Neural crest cell (in vitro differentiated cells): Measurements from ENCODE around the gene SNCG. TPM values are rescaled to one million over a fixed set of nuclear protein-coding genes. Genes with fewer than 3 reads are reported as not detected.

Experiments used
- DNase-seq: peaks from one replicate; pipeline ENCODE4 v3.0.0; 2021; ENCODE audit warnings: low read depth, mixed read lengths, low spot score
- H3K27ac Mint-ChIP-seq: one replicate; pipeline ENCODE4 v1.8.0; 2021; ENCODE audit warnings: mild to moderate bottlenecking, mixed read lengths; ENCODE audit not compliant: unreplicated experiment
- H3K27me3 Mint-ChIP-seq: 2 replicates; pipeline ENCODE4 v1.8.0; 2021; ENCODE audit warnings: low read depth, mild to moderate bottlenecking, mixed read lengths
- H3K36me3 Mint-ChIP-seq: 2 replicates; pipeline ENCODE4 v1.8.0; 2021; ENCODE audit warnings: low read depth, mild to moderate bottlenecking, mixed read lengths
- H3K4me1 Mint-ChIP-seq: 2 replicates; pipeline ENCODE4 v1.8.0; 2021; ENCODE audit warnings: mixed read lengths
- H3K4me3 Mint-ChIP-seq: one replicate; pipeline ENCODE4 v1.8.0; 2021; ENCODE audit warnings: mild to moderate bottlenecking, mixed read lengths
- H3K9me3 Mint-ChIP-seq: 2 replicates; pipeline ENCODE4 v1.8.0; 2021; ENCODE audit warnings: mixed read lengths
- total RNA-seq: library from RNA; stranded (reverse); gene quantifications from 2 replicates; pipeline ENCODE4 v1.2.1, GENCODE V29; 2021
- TF ChIP-seq, protein P1 (sequence below): fragments of 200-600 bp; sonication (generic); conservative IDR thresholded peaks from 2 replicates; pipeline ENCODE4 v1.5.0; 2021; ENCODE audit warnings: antibody characterized with exemption, mild to moderate bottlenecking

SNCG gene
- total RNA-seq, 1 donor from 2014 or later: 8.2 TPM

DNA sequence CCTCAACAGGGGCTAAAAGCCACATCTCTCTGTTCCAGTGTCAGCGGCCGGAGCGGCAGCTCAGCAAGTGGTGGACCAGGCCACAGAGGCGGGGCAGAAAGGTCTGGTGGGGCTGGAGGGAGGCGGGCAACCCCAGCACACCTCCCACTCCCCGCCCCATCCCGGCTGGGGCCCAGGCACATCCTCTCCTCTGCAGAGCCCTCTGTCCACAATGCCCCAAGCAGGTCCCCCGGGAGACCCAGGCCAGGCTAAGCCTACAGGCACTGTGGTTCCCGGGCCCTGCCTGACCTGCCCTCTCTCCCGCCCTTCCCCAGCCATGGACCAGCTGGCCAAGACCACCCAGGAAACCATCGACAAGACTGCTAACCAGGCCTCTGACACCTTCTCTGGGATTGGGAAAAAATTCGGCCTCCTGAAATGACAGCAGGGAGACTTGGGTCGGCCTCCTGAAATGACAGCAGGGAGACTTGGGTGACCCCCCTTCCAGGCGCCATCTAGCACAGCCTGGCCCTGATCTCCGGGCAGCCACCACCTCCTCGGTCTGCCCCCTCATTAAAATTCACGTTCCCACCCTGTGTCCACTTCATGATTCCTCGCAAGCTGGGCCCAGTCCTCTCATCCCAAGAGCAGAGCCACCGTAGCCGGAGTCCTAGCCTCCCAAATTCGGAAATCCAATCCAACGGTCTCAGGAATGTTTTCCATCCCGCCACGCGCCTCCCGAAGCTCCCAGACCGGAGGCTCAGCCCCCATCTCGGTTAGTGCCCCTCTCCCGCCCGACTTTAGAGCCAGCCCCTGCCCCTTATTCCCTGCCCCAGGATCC is 12.0 kb downstream of the SNCG start:
- peaks cover 20% of the 10 kb centered on the region for H3K27me3 Mint-ChIP-seq
- TF ChIP-seq, protein P1, sequence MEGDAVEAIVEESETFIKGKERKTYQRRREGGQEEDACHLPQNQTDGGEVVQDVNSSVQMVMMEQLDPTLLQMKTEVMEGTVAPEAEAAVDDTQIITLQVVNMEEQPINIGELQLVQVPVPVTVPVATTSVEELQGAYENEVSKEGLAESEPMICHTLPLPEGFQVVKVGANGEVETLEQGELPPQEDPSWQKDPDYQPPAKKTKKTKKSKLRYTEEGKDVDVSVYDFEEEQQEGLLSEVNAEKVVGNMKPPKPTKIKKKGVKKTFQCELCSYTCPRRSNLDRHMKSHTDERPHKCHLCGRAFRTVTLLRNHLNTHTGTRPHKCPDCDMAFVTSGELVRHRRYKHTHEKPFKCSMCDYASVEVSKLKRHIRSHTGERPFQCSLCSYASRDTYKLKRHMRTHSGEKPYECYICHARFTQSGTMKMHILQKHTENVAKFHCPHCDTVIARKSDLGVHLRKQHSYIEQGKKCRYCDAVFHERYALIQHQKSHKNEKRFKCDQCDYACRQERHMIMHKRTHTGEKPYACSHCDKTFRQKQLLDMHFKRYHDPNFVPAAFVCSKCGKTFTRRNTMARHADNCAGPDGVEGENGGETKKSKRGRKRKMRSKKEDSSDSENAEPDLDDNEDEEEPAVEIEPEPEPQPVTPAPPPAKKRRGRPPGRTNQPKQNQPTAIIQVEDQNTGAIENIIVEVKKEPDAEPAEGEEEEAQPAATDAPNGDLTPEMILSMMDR: no peak
- H3K4me1 Mint-ChIP-seq: peaks cover 31% of the 10 kb centered on the region
- H3K9me3 Mint-ChIP-seq: no peaks in the 10 kb centered on the region
- peak overlapping the region; percentile 86 for H3K27ac Mint-ChIP-seq
- H3K4me3 Mint-ChIP-seq: peak overlapping the region; percentile 90
- DNase-seq: no peak
- no peaks in the 10 kb centered on the region for H3K36me3 Mint-ChIP-seq

- DNase-seq: no peak
- TF ChIP-seq, protein P1: no peak
- Mint-ChIP-seq H3K4me1 (peaks cover 26% of the 10 kb centered on the region), H3K36me3 (no peaks in the 10 kb centered on the region), H3K9me3 (no peaks in the 10 kb centered on the region), H3K27me3 (peaks cover 20% of the 10 kb centered on the region), H3K27ac (peak overlapping the region; percentile 86), H3K4me3 (peak overlapping the region; percentile 90)
Measured at GRCh38 chr10:86970982-86971231, 12.5 kb downstream of the SNCG start.

GRCh38 chr10:86971232-86971991 is 13.0 kb downstream of the SNCG start:
- peak; percentile 53 for DNase-seq
- Mint-ChIP-seq H3K27ac (peak overlapping the region; percentile 27), H3K36me3 (no peaks in the 10 kb centered on the region), H3K27me3 (peaks cover 20% of the 10 kb centered on the region), H3K4me3 (peak overlapping the region; percentile 92), H3K9me3 (no peaks in the 10 kb centered on the region), H3K4me1 (peaks cover 22% of the 10 kb centered on the region)
- TF ChIP-seq, protein P1: peak; percentile 34

GRCh38 chr10:86972613-86973380 is 14.4 kb downstream of the SNCG start:
- H3K4me3 Mint-ChIP-seq: peak overlapping the region; percentile 56
- H3K27ac Mint-ChIP-seq: no peak overlapping the region
- DNase-seq: no peak
- TF ChIP-seq, protein P1: no peak
- no peaks in the 10 kb centered on the region for H3K9me3 Mint-ChIP-seq
- peaks cover 18% of the 10 kb centered on the region for H3K4me1 Mint-ChIP-seq
- H3K36me3 Mint-ChIP-seq: no peaks in the 10 kb centered on the region
- H3K27me3 Mint-ChIP-seq: peaks cover 20% of the 10 kb centered on the region

DNA sequence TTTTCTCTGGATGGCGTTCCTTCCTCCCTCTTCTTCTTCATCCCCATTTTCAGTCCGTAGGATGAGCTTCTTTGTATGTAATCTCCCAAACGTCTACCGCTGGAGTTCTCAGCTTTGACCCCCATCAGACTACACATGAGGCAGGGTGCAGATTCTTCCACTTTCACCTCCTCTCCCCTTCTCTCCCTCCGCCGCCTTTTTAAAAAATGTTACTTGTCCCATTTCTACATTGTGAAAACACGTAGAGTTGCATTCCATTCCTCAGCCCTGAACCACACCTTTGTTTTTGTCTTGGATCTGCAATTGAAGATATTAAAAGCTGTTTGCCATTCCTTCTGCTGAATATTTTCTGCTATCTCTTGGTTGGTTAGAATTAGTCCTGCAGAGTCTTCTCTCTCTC is 16.1 kb downstream of the SNCG start:
- peaks cover 18% of the 10 kb centered on the region for H3K4me1 Mint-ChIP-seq
- no peak overlapping the region for H3K4me3 Mint-ChIP-seq
- peaks cover 20% of the 10 kb centered on the region for H3K27me3 Mint-ChIP-seq
- H3K27ac Mint-ChIP-seq: no peak overlapping the region
- no peaks in the 10 kb centered on the region for H3K36me3 Mint-ChIP-seq
- no peaks in the 10 kb centered on the region for H3K9me3 Mint-ChIP-seq
- TF ChIP-seq, protein P1: no peak
- DNase-seq: no peak
